K562 (cell line): ENCODE data around the gene ZDHHC24. TPM values are rescaled to one million over a fixed set of nuclear protein-coding genes. Genes with fewer than 3 reads are reported as not detected.
A peak's percentile ranks its signal among the peaks of the same experiment; 100 is the strongest.

ENCODE experiments used
- CTBP1 ChIP-seq: fragments of 450-650 bp; IDR thresholded peaks from 2 replicates; pipeline ENCODE4 v1.6.1; 2016; ENCODE audit warnings: borderline replicate concordance
- HDAC6 ChIP-seq: IDR thresholded peaks from 2 replicates; pipeline ENCODE4 v1.6.1; 2012; ENCODE audit warnings: low read depth, mild to moderate bottlenecking, control low read depth, inconsistent platforms, low read length, moderate library complexity
- MEIS2 ChIP-seq: fragments of 450-650 bp; IDR thresholded peaks from 2 replicates; pipeline ENCODE4 v1.6.1; 2014; ENCODE audit warnings: mild to moderate bottlenecking; ENCODE audit not compliant: partially characterized antibody
- MLLT1 ChIP-seq, 2 experiments: fragments of 450-650 bp; IDR thresholded peaks; 2 replicates each; pipeline ENCODE4 v1.6.1; 2016
- MYC ChIP-seq, 2 experiments: fragments of 250-450 bp in 1 of 2; sonication (Bioruptor Pico) in 1 of 2; IDR thresholded peaks; 2 replicates each; pipeline versions ENCODE4 v1.5.1 to v1.6.1; 2012 to 2021; ENCODE audit warnings: low read depth in 2 of 2, borderline replicate concordance in 1 of 2, improper control_type of control experiment in 1 of 2, low read length in 1 of 2, mild to moderate bottlenecking in 1 of 2, moderate library complexity in 1 of 2
- NFIC ChIP-seq: fragments of 450-650 bp; IDR thresholded peaks from 2 replicates; pipeline ENCODE4 v1.6.1; 2017; ENCODE audit warnings: mild to moderate bottlenecking, inconsistent platforms
- NFIX ChIP-seq: fragments of 250-450 bp; sonication (Bioruptor Pico); IDR thresholded peaks from 2 replicates; pipeline ENCODE4 v1.4.0; 2020; ENCODE audit warnings: low read depth, mild to moderate bottlenecking, moderate library complexity
- RB1 ChIP-seq: fragments of 450-650 bp; IDR thresholded peaks from 2 replicates; pipeline ENCODE4 v1.6.1; 2017; ENCODE audit warnings: low read depth, mild to moderate bottlenecking
- TCF3 ChIP-seq: sonication (generic); formaldehyde crosslinking; IDR thresholded peaks from 2 replicates; pipeline ENCODE4 v1.4.0; 2020; ENCODE audit warnings: mild to moderate bottlenecking, missing genetic modification reagents
- ZBTB12 ChIP-seq: fragments of 250-450 bp; sonication (Bioruptor Pico); IDR thresholded peaks from 2 replicates; pipeline ENCODE4 v1.4.0; 2020
- ZBTB33 ChIP-seq: sonication (generic); formaldehyde crosslinking; IDR thresholded peaks from 2 replicates; pipeline ENCODE4 v1.8.1; 2023; ENCODE audit warnings: mild to moderate bottlenecking, missing genetic modification reagents
- ZNF318 ChIP-seq, 2 experiments: fragments of 450-650 bp; IDR thresholded peaks; 2 replicates each; pipeline ENCODE4 v1.6.1; 2016; ENCODE audit warnings: mild to moderate bottlenecking in 2 of 2, borderline replicate concordance in 1 of 2, low read depth in 1 of 2, moderate library complexity in 1 of 2
- ZNF644 ChIP-seq: fragments of 200-800 bp; sonication (Bioruptor generic); IDR thresholded peaks from 2 replicates; pipeline ENCODE4 v1.6.1; 2016; ENCODE audit warnings: low read depth, missing genetic modification characterization, missing compliant biosample characterization
- ZNF785 ChIP-seq: fragments of 250-450 bp; sonication (Bioruptor Pico); IDR thresholded peaks from 2 replicates; pipeline ENCODE4 v1.4.0; 2020; ENCODE audit warnings: mild to moderate bottlenecking
- polyA plus RNA-seq, 8 experiments: library from polyadenylated mRNA; depleted of rRNA in 4 of 8; stranded (reverse) in 5 of 8; unstranded in 3 of 8; fragments of >200 nt; fragmentation: Nextera tagmentation in 2 of 8; fragmentation: Illumina TruSeq in 1 of 8; extraction: Ambion mirVana in 2 of 8; extraction: Trizol in 1 of 8; gene quantifications; 2 replicates each; pipeline versions ENCODE4 v1.2.1 to v1.2.3, GENCODE V29; 2011 to 2014; ENCODE audit warnings: inconsistent platforms in 1 of 8, missing spikeins in 1 of 8
- total RNA-seq, 7 experiments: library from RNA; depleted of rRNA in 6 of 7; stranded (reverse); fragments of >200 nt in 6 of 7; fragmentation: Illumina TruSeq in 2 of 7; extraction: Trizol in 2 of 7; gene quantifications; 2 replicates each; pipeline versions ENCODE4 v1.2.1 to v1.2.3, GENCODE V29; 2011 to 2021; ENCODE audit warnings: low replicate concordance in 1 of 7

ZDHHC24 gene
- total and polyA plus RNA-seq, 9 of the 15 experiments (the other 6 are each of a cell fraction or from before 2014, with no cell fraction given), result 0.45 to 11.2 (median 2.7) TPM

- TF ChIP-seq ZNF318 (IDR thresholded peaks at IDR 0.05; ENCODE audit: borderline replicate concordance in 1 of 2, low read depth in 1 of 2) (no peak), ZBTB12 (no peak), TCF3 (CRISPR knock-in tag) (no peak), MLLT1 (IDR thresholded peaks at IDR 0.05) (no peak), ZNF644 (tag) (no peak), MYC (IDR thresholded peaks at IDR 0.05; ENCODE audit: low read depth, low read length) (0 out of 2 replicates have a peak, but pooled peaks have one; percentile 22), MYC (CRISPR knock-in tag; IDR thresholded peaks at IDR 0.05; ENCODE audit: borderline replicate concordance, low read depth) (no peak), NFIC (no peak), RB1 (peak; percentile 62; the same call in 1 of the 2 replicates), ZNF785 (no peak), ZBTB33 (CRISPR knock-in tag) (0 out of 2 replicates have a peak, but pooled peaks have one; percentile 23), CTBP1 (peak; percentile 39; the same call in 1 of the 2 replicates), NFIX (CRISPR knock-in tag) (no peak), MEIS2 (no peak), HDAC6 (no peak)
These were observed 33.3 kb upstream of the ZDHHC24 start (continued) for GRCh38 chr11:66579017-66579606.
